HG02943 (cell line): ENCODE results near the gene TRIM5.
A peak's percentile ranks its signal among the peaks of the same experiment; 100 is the strongest.
"Not testable (repeated sequence)": the region's sequence is repeated elsewhere in the genome, so short reads cannot be mapped to it uniquely, and the experiment has no call there.

ENCODE experiments used
- ATAC-seq: cut with Tn5 transposase; IDR thresholded peaks from one replicate; pipeline ENCODE4 v1.9.1; 2021; ENCODE audit warnings: mild to moderate bottlenecking, low read depth, moderate library complexity; ENCODE audit not compliant: unreplicated experiment

Gene TRIM5

DNA sequence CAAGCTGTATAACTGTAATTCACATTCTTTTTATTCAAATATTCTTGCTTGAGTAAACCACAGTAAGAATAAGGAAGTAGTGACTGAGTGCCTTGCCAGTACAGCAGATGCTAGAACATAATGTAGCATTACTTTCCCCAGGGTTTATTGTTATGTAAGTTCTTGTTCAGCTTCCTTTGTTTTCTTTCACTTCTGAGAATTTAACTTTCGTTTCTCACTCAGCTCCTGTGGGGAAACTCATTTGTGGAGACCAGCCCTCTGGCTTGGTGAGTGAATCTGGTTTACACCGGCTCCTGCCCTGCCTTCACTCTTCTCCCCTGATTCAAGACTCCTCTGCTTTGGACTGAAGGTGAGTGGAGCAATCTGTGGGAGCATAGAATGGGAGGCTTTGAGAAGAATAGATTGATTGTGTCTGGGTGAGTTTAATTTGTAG is 4.7 kb upstream of the TRIM5 start, which contains the start of gene TRIM22:
TRIM22 (plus strand) TSS at position 240 of the 433 bp plus-strand sequence. CDS start 6,443 bp downstream, outside the sequence.
- peak; percentile 68 for ATAC-seq

GRCh38 chr11:5688482-5688881 is 3.6 kb upstream of the TRIM5 start:
- ATAC-seq, result no peak

GRCh38 chr11:5686426-5686825 is 1.6 kb upstream of the TRIM5 start:
- no peak for ATAC-seq

DNA sequence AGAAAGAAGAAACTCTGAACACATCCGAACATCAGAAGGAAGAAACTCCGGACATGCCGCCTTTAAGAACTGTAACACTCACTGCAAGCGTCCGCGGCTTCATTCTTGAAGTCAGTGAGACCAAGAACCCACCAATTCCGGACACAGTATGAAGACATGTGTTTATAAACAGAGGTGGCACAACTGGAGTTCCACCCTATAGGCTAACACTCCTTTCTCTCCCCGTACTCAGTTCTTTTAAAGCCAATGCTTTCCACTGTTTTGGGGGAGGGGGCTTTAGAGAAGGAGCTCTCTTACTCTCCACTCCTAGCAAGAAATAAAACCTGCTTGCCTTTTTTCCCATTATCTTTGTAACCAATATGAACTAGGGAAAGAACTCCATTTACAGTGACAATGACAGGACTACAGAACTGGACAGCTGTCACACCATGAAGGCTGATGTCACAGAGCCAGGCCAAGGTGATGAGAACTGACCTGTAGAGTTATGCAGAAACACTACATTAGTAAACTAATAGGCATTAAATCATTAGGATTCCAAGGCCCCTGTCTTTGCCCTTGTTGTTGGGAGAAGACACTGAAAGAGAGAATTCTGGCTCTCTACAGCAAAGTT is 733 bp downstream of the TRIM5 start:
- no peak for ATAC-seq

- not testable (repeated sequence) for ATAC-seq
Measured at GRCh38 chr11:5683620-5684019, 1.3 kb downstream of the TRIM5 start.

DNA sequence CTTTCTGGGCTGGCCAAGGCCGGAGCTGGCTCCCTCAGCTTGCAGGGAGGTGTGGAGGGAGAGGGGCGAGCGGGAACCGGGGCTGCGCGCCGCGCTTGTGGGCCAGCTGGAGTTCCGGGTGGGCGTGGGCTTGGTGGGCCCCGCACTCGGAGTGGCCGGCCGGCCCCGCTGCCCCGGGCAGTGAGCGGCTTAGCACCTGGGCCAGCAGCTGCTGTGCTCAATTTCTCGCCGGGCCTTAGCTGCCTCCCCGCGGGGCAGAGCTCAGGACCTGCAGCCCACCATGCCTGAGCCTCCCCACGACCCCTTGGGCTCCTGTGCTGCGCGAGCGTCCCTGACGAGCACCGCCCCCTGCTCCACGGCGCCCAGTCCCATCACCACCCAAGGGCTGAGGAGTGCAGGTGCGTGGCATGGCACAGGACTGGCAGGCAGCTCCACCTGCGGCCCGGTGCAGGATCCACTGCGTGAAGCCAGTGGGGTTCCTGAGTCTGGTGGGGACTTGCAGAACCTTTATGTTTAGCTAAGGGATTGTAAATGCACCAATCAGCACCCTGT is 1.9 kb downstream of the TRIM5 start:
- ATAC-seq, result not testable (repeated sequence)

DNA sequence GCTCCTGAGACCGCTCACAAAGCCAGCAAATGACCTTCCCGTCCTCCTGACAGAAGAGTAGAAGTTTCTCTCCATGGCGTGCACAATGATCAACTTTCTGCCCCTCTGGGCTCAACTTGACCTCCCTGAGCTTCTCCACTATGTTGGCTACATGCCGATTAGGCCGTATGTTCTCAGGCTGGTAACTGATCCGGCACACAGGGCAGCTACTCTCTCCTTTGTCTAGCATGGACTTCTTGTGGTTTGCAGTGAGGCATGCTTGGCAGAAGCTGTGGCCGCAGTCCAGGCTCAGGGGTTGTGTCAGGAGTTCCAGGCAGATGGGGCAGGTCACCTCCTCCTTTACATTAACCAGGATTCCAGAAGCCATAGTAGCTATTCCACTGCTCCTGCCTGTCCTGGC is 5.1 kb downstream of the TRIM5 start:
- no peak for ATAC-seq

DNA sequence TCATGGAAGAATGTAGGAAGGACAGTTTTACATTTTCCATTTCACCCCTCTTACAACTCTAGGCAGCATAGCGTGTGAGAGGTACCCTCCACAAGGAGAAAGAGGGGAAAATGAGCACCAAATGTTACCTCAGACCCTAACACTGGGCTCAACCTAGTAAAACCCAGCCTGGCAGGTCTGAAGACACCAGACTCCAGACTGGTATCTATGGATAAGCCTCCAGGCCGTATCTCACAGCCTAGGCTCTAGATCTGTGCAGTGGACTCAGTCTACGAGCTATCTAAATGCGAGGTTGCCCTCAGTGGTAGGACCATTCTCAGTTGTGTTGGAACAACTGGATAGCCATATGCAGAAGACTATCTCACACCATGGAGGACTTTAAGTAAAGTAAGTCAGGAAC is 10.5 kb downstream of the TRIM5 start:
- ATAC-seq, result no peak

- ATAC-seq, result no peak
Measured at GRCh38 chr11:5671831-5672230, 13.0 kb downstream of the TRIM5 start.

DNA sequence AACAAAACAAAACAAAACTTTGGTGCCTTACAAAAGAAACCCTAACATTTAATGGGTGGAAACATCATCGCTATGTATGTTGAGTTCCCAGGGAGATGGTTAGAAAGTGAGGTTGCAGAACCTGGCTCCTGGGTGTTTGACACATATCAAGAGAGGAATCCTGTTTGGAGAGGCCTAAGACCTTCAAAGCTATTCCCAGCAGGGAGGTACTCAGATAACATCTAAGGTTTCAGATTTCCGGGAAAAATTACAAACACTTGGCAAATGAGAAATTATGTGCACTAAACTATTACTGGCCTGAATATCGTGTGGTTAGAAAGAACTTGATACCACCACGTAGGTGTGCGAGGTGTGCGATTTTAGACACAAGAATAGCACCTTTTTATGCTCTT is 18.5 kb downstream of the TRIM5 start:
- ATAC-seq, result no peak

GRCh38 chr11:5665746-5666401 is 19.0 kb downstream of the TRIM5 start:
- ATAC-seq, result no peak

GRCh38 chr11:5665051-5665570 is 19.8 kb downstream of the TRIM5 start:
- no peak for ATAC-seq

DNA sequence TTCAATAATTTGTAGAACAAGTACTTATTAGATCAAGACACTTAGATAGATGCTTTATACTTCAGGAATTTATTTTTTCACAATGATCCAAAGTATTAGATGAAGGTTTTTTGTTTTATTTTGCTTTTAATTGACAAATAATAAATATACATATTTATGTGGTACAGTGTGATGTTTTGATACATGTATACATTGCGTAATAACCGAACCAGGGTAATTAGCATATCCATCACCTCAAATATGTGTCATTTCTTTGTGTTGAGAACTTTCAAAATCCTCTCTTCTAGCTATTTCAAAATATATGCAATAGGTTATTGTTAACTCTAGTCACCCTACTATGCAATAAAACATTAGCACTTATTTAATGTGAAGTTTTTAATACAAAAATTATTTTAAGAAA is 21.4 kb downstream of the TRIM5 start:
- ATAC-seq, result no peak

DNA sequence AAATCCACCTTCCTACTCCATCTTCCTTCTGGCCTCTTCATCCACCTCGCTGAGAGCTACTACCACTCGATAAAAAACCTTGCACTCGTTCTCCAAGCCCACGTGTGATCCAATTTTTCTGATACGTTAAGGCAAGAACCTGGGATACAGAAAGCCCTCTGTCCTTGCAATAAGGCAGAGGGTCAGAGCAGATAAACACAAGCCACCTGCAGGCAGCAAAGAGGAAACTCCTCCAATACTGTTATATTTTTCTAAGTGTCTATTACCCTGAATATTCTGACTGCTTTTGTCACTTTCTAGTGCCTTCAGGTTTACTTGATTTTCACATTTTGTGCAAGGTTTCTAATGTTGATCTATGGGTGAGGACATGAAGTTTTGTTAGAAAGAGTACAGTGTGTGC is 26.6 kb downstream of the TRIM5 start:
- no peak for ATAC-seq

DNA sequence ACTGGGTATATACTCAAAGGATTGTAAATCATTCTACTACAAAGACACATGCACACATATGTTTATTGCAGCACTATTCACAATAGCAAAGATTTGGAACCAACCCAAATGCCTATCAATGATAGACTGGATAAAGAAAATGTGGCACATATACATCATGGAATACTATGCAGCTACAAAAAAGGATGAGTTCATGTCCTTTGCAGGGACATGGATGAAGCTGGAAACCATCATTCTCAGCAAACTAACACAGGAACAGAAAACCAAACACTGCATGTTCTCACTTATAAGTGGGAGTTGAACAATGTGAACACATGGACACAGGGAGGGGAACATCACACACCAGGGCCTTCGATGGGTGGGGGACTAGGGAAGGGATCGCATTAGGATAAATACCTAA is 27.9 kb downstream of the TRIM5 start:
- not testable (repeated sequence) for ATAC-seq

GRCh38 chr11:5655474-5655873 is 29.4 kb downstream of the TRIM5 start:
- no peak for ATAC-seq

DNA sequence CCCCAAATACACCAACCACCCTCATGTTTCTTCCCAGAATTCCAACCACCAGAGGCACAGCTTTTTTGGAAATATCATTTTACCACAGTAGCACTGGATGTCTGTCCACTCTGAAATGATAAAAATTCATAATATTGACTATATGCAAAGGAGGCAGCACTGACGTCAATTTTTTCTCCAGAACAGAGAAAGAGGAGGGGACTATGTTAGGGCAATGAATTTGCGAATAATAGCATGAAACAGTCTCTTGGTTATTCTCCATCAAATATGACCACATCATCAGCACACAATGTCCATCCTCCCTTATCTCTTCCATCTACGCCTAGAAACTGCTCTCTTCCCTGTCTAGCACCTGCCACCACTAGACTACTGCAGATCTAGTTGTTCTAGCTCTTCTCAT is 38.7 kb downstream of the TRIM5 start:
- ATAC-seq, result no peak

DNA sequence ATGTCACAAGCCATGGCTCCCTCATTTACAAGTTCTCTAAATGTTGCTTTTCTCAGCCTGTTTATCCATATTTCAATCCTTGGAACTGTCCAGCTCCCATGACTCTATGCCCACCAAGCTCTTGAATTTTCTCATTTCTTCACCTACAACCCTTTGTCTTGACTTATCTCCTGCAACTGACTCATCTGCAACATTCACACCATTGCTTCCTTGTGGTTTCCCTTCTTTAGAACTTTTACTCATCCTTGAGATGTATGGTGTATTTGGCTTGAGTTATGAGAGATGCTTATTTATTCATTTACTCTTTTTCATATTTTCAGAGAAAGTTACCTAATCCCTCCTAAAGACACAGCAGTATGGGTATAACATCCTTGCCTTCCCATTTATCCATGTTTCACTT is 41.3 kb downstream of the TRIM5 start:
- no peak for ATAC-seq

DNA sequence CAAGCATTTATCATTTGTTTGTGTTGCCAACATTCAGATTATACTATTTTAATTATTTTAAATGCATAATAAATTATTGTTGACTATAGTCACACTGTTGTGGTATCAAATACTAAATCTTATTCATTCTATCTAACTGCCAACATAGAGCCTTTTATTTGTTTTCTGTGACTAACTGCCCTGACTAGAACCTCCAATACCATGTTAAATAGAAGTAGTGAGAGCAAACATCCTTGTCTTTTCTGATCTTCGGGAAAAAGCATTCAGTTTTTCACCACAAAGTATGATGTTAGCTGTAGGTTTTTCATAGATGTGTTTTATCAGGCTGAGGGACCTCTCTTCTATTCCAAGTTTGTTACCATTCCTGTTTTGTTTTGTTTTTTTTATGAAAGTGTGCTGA is 44.9 kb downstream of the TRIM5 start:
- ATAC-seq, result no peak

DNA sequence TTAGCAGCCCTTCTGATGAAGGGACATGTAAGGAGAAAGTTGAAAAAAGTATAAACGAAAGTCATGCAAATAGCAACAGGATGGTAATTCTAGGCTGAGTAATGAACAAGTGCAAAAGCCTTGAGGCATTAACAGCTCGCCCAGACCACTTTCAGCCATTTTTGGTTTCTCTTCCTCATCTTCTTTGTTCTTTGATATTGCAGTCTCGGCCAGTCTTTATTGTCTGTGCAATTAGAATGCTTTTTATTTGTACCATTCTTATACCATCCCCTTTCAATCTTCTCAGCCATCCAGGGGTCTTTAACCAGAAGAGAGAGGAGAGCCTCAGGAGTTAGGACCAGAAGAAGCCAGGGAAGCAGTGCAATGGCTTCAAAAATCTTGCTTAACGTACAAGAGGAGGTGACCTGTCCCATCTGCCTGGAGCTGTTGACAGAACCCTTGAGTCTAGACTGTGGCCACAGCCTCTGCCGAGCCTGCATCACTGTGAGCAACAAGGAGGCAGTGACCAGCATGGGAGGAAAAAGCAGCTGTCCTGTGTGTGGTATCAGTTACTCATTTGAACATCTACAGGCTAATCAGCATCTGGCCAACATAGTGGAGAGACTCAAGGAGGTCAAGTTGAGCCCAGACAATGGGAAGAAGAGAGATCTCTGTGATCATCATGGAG is 52.8 kb downstream of the TRIM5 start:
- ATAC-seq, result peak; percentile 97

DNA sequence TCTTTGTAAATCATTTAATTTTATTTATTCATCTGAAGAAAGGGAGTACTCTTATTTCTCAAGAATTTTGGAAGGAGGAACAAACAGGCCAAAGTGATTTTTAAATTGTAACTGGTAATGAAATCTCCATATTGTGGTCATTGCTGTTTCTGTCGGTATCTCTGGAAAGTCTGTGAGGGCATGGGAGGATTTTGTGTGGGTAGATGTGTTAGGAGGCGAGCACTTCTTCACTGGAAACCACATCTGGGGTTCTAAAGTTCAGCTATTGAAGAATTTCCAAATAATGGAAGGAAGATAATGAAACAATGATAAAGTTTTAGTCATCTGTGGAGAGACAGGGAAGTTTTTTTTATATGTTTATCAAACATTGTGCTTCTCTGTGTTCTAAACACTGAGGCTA is 53.5 kb downstream of the TRIM5 start:
- no peak for ATAC-seq
